Stimulated activated CD4-positive, alpha-beta T cell treated with anti-CD3 and anti-CD28 coated beads, TNF-alpha, amount 100 ng/mL, for 24 hours (primary cell): ENCODE results near the gene ADGRB2.
A peak's percentile ranks its signal among the peaks of the same experiment; 100 is the strongest.

Experiments
- DNase-seq, 3 experiments: peaks; one replicate each; pipeline ENCODE4 v3.0.0-alpha.2; 2020; ENCODE audit warnings: low read depth in 3 of 3

The ADGRB2 gene

DNA sequence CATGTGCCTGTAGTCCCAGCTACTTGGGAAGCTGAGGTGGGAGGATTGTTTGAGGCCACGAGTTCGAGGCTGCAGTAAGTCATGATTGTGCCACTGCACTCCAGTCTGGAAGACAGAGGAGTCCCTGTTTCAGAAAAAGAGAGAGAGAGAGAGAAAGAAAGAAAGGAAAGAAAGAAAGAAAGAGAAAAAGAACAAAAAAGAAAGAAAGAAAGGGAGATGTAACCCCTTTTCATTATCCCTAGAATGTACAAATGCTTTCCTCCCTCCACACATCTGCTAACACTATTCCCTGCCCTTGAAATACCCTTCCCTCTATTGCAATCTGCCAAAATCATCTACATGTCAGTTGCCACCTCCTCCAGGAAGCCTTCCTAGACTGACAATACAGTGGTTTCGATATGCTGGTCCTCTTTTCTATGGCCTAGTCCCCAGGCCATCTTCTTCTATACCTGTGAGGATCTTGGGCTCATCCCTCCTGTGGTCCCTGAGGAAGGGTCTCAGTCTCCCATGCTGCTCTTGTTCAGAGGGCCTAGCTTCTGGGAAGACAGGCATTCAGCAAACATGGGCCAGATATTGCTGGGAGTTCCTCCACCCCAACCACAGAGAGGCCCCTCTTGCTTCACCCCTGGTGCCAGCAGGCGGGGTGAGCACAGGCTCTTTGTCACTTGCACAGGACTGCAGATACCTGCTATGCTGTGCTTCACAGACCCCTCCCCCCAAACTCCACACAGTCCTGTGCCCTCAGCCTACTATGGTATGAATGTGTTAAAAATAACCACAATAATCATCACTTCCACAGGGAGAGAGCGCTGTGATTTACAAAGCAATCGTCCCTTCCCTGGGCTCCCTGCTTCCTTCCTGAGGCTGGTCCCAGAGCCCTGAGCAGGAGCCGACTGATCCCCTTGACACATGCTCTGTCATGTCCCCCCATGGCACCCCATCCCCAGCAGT is 14.1 kb downstream of the ADGRB2 start:
- DNase-seq, result no peak

DNA sequence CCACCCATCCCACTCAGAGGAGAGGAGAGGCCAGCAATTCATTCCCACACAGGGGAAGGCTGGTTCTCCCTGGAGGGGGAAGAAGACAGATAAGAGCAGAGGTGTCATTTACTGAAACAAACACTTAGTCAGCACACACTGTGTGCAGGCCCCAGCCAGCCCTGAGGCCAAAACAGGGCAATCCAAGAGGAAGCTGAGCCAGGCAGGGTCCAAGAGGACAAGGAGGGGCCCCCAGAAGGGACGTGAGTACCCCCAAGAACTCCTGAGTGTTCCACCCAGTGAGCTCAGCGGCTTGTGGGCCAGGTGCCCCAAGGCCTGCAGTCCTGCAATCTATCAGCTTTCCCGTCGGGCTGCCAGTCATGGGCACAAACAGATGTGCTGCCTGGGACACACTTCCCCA is 15.8 kb downstream of the ADGRB2 start:
- no peak for DNase-seq

DNA sequence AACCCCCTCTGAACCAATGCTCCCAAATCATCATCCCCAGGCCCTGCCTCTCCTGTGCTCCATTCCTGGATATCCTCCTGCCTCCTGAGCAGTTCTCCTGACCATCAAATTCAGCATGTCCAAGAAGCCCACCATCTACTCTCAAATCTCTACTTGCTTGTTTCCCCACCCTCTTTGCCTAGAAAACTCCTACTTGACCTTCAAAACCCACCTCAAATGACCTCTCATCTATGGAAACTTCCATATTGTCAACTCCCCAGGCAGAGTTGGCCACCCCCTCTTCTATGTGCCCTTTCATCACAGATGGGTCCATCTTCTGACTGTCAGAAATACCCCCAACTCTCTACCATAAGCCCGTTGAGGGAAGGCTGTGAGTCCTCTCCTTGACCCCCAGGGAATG is 16.8 kb downstream of the ADGRB2 start:
- no peak for DNase-seq

DNA sequence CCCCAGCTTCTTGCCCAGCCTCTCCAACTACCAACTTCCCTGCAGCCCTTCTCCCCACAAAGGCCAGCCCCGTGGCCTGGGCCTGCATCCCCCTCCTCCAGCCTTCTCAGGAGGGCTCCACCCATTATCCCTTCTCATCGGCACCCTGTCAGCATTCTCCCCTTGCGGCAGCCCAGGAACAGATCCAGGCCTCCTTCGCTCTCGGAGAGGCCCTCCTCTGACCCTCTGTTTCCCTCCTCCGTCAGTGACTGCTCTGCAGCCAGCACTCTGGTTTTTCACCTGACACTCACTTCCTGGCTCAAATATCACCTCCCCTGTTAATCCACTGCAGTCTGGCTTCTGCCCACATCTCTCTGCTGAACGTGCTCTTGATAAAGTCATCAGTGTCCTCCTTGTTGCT is 17.5 kb downstream of the ADGRB2 start:
- DNase-seq, result no peak

DNA sequence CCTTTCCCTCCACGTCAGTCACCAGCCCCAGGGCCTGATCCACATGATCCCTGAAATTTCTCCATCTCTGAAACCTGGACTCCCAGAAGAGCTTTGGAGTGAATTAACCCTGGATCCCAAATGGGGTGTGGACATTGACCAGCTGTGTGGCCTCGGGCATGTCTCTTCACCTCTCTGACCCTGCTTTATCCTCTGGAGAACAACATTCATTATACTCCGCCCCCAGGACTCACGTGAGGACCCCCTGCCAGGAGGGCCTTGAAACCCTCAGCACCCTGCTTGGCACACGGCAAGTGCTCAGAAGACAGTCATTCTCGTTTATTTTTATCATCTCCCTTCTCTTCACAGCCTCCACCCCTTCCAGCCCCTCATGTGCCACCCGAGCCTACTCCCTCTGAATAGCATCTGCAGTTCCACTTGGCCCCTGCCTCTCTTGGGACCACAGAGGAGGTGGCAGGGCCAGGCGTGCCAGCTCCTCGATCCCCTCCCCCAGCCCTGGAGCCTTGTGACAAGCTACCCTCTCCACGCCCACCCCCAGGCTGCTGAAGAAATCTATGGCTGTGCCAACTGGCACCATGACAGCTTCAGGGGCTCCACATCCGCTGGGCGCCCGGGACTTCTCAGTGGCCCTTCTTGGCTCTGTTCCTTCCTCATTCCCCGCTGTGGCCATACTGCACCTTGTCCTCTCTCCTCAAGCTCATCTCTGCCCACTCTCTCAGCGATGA is 18.0 kb downstream of the ADGRB2 start:
- no peak for DNase-seq

DNA sequence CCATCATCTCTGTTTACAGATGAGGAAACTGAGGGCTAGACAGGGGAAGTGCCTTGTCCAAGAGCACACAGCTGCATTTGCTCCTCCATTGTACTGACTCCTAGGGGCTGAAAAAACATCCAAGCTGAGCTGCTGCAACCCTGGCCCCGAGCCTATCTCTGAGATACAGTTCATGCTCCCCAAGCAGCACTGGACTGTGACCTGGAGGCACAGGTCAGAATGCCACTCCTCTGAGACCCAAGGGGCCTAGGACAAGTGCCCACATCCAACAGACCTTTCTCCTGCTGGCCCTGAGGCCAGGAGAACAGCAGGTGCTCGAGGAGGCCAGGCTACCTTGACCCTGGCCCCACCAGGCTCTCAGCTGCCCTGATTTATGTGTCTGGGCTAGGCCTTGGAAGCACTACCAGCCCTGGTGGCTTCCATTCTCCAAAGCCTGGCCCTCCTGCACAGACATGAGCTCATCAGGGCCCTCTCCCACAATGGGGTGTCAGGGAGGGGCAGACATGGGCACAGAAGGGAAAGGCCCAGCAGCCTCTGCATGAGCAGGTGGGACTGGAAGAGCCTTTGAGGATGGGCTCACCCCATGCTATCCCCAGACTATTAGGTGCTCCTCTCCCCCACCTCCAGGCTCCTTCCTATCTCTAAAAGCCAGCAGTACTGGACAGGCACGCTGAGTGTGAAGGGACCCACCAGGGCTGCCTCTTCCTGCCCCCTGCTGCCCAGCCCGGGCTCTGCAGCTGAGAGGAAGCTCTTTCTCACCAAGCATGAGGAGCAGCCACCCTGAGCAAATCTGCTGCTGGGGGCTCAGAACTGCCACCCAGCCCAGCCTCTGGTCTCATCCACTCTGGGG is 18.8 kb downstream of the ADGRB2 start:
- peak in 2 of 3 experiments; percentile 25 to 56 for DNase-seq

- DNase-seq, result no peak
These were observed 19.8 kb downstream of the ADGRB2 start for GRCh38 chr1:31744165-31744888.

DNA sequence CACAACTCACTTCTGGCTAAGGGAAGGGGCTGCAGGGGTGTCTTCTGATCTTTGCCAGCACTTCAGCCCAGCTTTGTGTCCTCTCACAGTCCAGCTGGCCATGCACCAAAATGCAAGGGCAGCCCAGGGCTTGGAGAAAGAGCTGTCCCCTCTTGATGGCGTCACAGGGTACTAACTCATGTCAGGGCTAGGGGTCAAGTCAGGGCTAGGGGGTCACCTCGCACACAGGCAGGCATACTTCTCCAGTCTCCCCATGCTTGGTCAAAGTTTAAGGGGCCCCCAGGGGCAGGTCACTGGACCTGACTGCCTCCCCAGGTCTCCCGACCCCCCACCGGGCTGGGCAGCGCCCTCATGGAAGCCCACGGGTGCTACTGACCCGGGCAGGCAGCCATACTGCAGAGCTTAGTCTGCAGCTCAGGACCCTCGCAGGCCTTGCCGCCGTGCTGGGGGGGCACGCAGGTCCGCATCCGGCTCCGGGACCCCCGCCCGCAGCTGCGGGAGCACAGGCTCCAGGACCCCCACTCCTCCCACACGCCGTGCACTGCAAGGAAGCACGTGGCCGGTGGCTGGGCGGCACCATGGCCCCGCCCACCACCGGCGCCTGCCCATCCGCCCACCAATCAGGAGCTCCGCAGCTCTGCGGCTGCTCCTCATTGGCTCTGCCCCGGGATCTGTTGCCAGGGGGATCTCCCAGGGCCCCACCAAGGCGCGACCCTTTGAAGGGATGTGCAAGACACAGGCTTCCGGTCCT is 21.5 kb downstream of the ADGRB2 start:
- DNase-seq, result no peak

DNA sequence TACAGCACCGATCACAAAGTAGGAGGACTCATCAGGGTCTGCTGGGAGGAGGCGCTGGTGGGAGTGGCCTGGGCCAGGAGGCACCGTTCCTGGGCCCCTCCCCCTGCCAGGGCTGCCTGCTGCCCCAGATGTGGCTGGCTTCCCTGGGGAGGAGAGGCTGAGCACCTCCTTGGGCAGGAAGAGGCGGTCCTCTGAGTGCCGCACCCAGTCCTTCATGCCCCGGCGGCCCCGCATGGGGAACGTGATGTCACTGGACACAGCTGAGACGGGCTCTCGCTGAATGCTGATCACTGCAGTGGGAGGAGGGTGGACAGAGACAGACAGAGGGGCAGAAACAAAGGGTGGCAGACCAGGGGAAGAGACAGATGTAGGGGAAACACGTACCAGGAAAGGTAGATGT is 24.8 kb downstream of the ADGRB2 start:
- peak in 1 of 3 experiments; percentile 59 for DNase-seq

GRCh38 chr1:31736675-31737074 is 27.5 kb downstream of the ADGRB2 start:
- peak in 1 of 3 experiments; percentile 10 for DNase-seq

DNA sequence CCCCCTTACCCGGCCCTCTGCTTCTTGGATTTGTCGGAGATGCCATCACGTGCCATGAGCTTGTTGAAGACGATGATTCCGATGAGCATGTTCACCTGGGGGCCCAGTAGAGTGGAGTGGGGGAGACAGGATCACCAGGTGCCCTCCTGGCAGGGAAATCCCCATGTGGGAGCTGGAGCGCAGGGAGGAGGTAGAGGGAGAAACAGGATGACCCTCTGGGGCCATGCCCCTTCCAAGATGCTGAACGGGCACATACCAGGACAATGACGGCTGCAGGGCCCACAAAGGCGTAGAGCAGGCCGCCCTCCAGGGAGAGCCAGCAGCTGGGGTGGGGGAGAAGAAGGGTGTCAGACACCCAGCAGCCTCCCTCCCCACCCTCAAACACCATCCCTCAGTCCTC is 28.6 kb downstream of the ADGRB2 start:
- no peak for DNase-seq

GRCh38 chr1:31734582-31735107 is 29.5 kb downstream of the ADGRB2 start:
- no peak for DNase-seq

- no peak for DNase-seq
These were observed 30.5 kb downstream of the ADGRB2 start for GRCh38 chr1:31733389-31734219.

DNA sequence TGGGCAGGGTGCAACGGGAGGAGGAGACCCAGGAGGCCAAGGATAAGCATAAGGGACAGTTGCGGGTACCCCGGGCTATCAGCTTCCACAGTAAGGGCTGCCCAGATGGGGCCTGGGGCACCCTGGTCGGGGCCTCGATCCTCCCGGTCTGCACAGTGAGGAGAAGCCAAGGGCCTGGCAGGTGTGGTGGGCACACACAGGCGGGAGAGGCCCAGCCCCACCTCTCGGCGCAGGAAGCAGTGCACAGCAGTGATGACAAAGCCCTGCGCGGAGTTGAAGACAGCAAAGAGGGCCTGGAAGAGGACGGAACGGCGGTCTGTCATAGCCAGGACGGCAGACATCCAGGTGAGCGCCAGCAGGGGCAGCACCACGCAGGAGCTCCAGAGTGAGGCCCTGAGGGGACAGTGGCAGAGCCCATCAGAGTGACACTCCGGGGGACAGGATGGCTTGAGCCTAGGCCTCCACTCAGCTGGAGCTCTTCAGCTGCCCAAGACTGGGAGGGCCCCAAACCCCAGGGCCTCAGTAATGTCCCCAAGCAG is 31.3 kb downstream of the ADGRB2 start:
- no peak for DNase-seq

GRCh38 chr1:31732343-31732742 is 31.8 kb downstream of the ADGRB2 start:
- DNase-seq, result no peak

GRCh38 chr1:31731049-31731565 is 33.0 kb downstream of the ADGRB2 start:
- DNase-seq, result no peak

- no peak for DNase-seq
These were observed 33.6 kb downstream of the ADGRB2 start for GRCh38 chr1:31730336-31731048.

- no peak for DNase-seq
These were observed 36.3 kb downstream of the ADGRB2 start for GRCh38 chr1:31727849-31728248.
